Astrocyte (in vitro differentiated cells and primary cell): ENCODE measurements around the gene NPIPB6. TPM values are rescaled to one million over a fixed set of nuclear protein-coding genes. Genes with fewer than 3 reads are reported as not detected.

Experiments used
- DNase-seq: peaks from one replicate; pipeline ENCODE4 v3.0.0-alpha.2; 2010; ENCODE audit warnings: low read depth
- FAIRE-seq: peaks from 2 replicates; lab custom pipeline; 2011; peaks lifted over from hg19 to GRCh38; lab: Jason Lieb, UNC
- H2AFZ ChIP-seq: 2 replicates; pipeline ENCODE4 v1.6.0; 2012; ENCODE audit warnings: low read depth, low read length, inconsistent platforms
- H3K27ac ChIP-seq: 2 replicates; pipeline ENCODE4 v1.5.1; 2011; ENCODE audit warnings: low read depth, low read length, inconsistent platforms
- H3K27me3 ChIP-seq: 2 replicates; pipeline ENCODE4 v1.6.0; 2011; ENCODE audit warnings: low read length, inconsistent platforms; ENCODE audit not compliant: insufficient read depth
- H3K36me3 ChIP-seq: 2 replicates; pipeline ENCODE4 v1.5.1; 2011; ENCODE audit warnings: low read length, inconsistent platforms; ENCODE audit not compliant: insufficient read depth
- H3K4me1 ChIP-seq: 2 replicates; pipeline ENCODE4 v1.5.1; 2011; ENCODE audit warnings: low read length, inconsistent platforms; ENCODE audit not compliant: insufficient read depth
- H3K4me2 ChIP-seq: 2 replicates; pipeline ENCODE4 v1.6.0; 2012; ENCODE audit warnings: low read length, inconsistent platforms
- H3K4me3 ChIP-seq: 2 replicates; pipeline ENCODE4 v1.5.1; 2011; ENCODE audit warnings: low read depth, mild to moderate bottlenecking, low read length, inconsistent platforms; ENCODE audit not compliant: insufficient read depth
- H3K79me2 ChIP-seq: 2 replicates; pipeline ENCODE4 v1.6.0; 2012; ENCODE audit warnings: mild to moderate bottlenecking, low read length, inconsistent platforms; ENCODE audit not compliant: insufficient read depth
- H3K9ac ChIP-seq: 2 replicates; pipeline ENCODE4 v1.6.0; 2012; ENCODE audit warnings: mild to moderate bottlenecking, low read length, inconsistent platforms
- H3K9me3 ChIP-seq: 2 replicates; pipeline ENCODE4 v1.5.1; 2012; ENCODE audit warnings: low read depth, mild to moderate bottlenecking, low read length, inconsistent platforms; ENCODE audit not compliant: insufficient read depth
- H4K20me1 ChIP-seq: 2 replicates; pipeline ENCODE4 v1.6.0; 2012; ENCODE audit warnings: low read length, inconsistent platforms; ENCODE audit not compliant: insufficient read depth
- H3K27ac Mint-ChIP-seq: one replicate; pipeline ENCODE4 v1.8.0; 2021; ENCODE audit warnings: mild to moderate bottlenecking, mixed read lengths; ENCODE audit not compliant: unreplicated experiment
- H3K27me3 Mint-ChIP-seq: one replicate; pipeline ENCODE4 v1.8.0; 2021; ENCODE audit warnings: low read depth, mixed read lengths; ENCODE audit not compliant: unreplicated experiment
- H3K36me3 Mint-ChIP-seq: one replicate; pipeline ENCODE4 v1.8.0; 2021; ENCODE audit warnings: low read depth, mixed read lengths; ENCODE audit not compliant: unreplicated experiment
- H3K4me1 Mint-ChIP-seq: one replicate; pipeline ENCODE4 v1.8.0; 2021; ENCODE audit warnings: low read depth, mixed read lengths; ENCODE audit not compliant: unreplicated experiment
- H3K4me3 Mint-ChIP-seq: one replicate; pipeline ENCODE4 v1.8.0; 2021; ENCODE audit warnings: mild to moderate bottlenecking, moderate library complexity, mixed read lengths; ENCODE audit not compliant: unreplicated experiment
- H3K9me3 Mint-ChIP-seq: one replicate; pipeline ENCODE4 v1.8.0; 2021; ENCODE audit warnings: mild to moderate bottlenecking, mixed read lengths; ENCODE audit not compliant: unreplicated experiment
- EZH2 ChIP-seq: IDR thresholded peaks from 2 replicates; pipeline ENCODE4 v1.6.1; 2012; ENCODE audit warnings: mild to moderate bottlenecking, low read length, inconsistent platforms; ENCODE audit not compliant: insufficient read depth
- microRNA-seq: library from miRNA; unstranded; fragments of <30 nt; microRNA quantifications from one replicate; pipeline ENCODE4 v1.2.0, GENCODE V29; 2020
- total RNA-seq: library from RNA; stranded (reverse); gene quantifications from 2 replicates; pipeline ENCODE4 v1.2.1, GENCODE V29; 2021
- TF ChIP-seq, protein P1 (sequence below): IDR thresholded peaks from 2 replicates; pipeline ENCODE4 v1.5.1; 2011; ENCODE audit warnings: low read depth, mild to moderate bottlenecking, inconsistent platforms, low read length, moderate library complexity; ENCODE audit not compliant: insufficient read depth

The NPIPB6 gene
- total RNA-seq, 1 donor from 2014 or later, result 1.7 TPM

DNA sequence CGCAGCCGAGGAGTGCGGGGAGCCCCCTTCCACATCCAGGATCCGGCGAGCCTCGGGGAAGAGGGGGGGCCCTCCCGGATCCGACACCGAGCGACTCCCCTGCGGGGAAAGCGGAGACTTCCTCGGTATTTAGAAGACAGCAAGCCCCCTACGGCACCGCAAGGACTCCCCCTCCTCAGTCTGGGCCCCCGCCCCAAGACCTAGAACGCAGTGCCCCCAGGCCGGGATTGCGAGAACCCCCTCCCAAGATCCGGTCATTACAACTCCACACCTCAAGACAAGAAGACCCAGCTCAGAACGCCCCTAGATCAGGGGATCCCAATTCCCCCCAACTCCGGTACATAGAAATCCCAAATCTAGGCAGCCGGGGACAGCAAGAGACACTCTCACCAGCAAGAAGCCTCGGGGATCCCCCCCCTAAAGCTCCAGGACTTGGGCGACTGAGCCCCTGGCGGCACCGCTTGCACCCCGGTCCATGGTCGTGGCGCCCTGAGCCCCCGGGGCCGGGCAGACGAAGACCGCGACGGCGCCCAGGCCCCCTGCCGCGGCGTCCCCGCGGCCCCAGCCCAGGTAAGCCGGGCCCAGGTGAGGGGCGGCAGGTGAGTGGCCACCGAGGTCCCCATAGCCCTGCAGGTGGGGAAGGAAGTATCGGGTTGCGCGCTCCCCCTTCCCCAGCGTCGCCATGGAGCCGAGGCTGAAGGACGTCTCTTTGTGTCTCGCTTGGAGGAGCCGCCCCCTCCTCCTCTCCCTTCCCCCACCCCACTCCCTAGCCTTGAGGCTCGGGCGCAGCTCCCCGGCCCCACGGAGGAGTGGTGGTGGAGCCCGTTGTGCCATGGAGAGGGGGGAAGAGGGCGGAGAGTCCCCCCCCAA lies 70.3 kb downstream of the NPIPB6 start:
- no peak overlapping the region for H3K27ac ChIP-seq
- peaks cover 7% of the 10 kb centered on the region for H4K20me1 ChIP-seq
- H3K4me3 ChIP-seq, result peak overlapping the region; percentile 54
- peak overlapping the region; percentile 83 for H3K4me2 ChIP-seq
- no peaks in the 10 kb centered on the region for H3K9me3 ChIP-seq
- H3K79me2 ChIP-seq, result no peaks in the 10 kb centered on the region
- Mint-ChIP-seq H3K4me3 (peak overlapping the region; percentile 79), H3K27ac (no peak overlapping the region), H3K9me3 (no peaks in the 10 kb centered on the region), H3K4me1 (no peaks in the 10 kb centered on the region), H3K36me3 (peaks cover 2% of the 10 kb centered on the region), H3K27me3 (peaks cover 25% of the 10 kb centered on the region)
- peak overlapping the region; percentile 41 for H3K9ac ChIP-seq
- no peak for FAIRE-seq
- H3K36me3 ChIP-seq, result no peaks in the 10 kb centered on the region
- peak overlapping the region; percentile 60 for H2AFZ ChIP-seq
- H3K4me1 ChIP-seq, result peaks cover 2% of the 10 kb centered on the region
- TF ChIP-seq, protein P1, sequence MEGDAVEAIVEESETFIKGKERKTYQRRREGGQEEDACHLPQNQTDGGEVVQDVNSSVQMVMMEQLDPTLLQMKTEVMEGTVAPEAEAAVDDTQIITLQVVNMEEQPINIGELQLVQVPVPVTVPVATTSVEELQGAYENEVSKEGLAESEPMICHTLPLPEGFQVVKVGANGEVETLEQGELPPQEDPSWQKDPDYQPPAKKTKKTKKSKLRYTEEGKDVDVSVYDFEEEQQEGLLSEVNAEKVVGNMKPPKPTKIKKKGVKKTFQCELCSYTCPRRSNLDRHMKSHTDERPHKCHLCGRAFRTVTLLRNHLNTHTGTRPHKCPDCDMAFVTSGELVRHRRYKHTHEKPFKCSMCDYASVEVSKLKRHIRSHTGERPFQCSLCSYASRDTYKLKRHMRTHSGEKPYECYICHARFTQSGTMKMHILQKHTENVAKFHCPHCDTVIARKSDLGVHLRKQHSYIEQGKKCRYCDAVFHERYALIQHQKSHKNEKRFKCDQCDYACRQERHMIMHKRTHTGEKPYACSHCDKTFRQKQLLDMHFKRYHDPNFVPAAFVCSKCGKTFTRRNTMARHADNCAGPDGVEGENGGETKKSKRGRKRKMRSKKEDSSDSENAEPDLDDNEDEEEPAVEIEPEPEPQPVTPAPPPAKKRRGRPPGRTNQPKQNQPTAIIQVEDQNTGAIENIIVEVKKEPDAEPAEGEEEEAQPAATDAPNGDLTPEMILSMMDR, result no peak
- TF ChIP-seq EZH2, result peak; percentile 83
- no peak for DNase-seq
- H3K27me3 ChIP-seq, result peaks cover 13% of the 10 kb centered on the region

Small RNA genes lying within 50 kb of the gene (microRNA-seq; reads per million reads assigned to microRNA genes)
- gene MIR6862-1, result not detected

Other genes with a start within 250 kb of the NPIPB6 start
- 123 and 135 TPM in 2 replicates for gene XPO6, start 151.5 kb downstream of the NPIPB6 start, total RNA-seq
- gene SBK1, start 71.0 kb downstream of the NPIPB6 start, total RNA-seq, result 4.0 and 7.0 TPM in 2 replicates
- gene EIF3CL, start 40.3 kb upstream of the NPIPB6 start, total RNA-seq, result 18.2 and 58.5 TPM in 2 replicates
- not detected in 2 replicates for gene NPIPB7, start 108.8 kb upstream of the NPIPB6 start, total RNA-seq
- 23.0 and 26.0 TPM in 2 replicates for gene CLN3, start 128.6 kb upstream of the NPIPB6 start, total RNA-seq
- not detected in 2 replicates for gene APOBR, start 131.1 kb upstream of the NPIPB6 start, total RNA-seq
- not detected in 2 replicates for gene IL27, start 143.3 kb upstream of the NPIPB6 start, total RNA-seq
- 3.8 and 9.5 TPM in 2 replicates for gene NUPR1, start 175.5 kb upstream of the NPIPB6 start, total RNA-seq
- 10.6 and 12.1 TPM in 2 replicates for gene SGF29, start 190.4 kb upstream of the NPIPB6 start, total RNA-seq
- gene SULT1A2, start 233.5 kb upstream of the NPIPB6 start, total RNA-seq, result not detected in 2 replicates
- 0.41 and 0.53 TPM in 2 replicates for gene SULT1A1, start 246.5 kb upstream of the NPIPB6 start, total RNA-seq